ENCODE data around the gene CLDN14.

GRCh38 chr21:36489776-36490165, 9.8 kb upstream of the CLDN14 start:
- no peak for TF ChIP-seq CTCF (IDR thresholded peaks at IDR 0.05)
- TF ChIP-seq POLR2A (IDR thresholded peaks at IDR 0.05), result no peak

Data from prostate gland (tissue), 2 donors.